RPMI8226 (cell line): ENCODE results near the gene DUOX1.

ENCODE experiments used
- DNase-seq: peaks from one replicate; pipeline ENCODE4 v3.0.0-alpha.2; 2015

Gene DUOX1

DNA sequence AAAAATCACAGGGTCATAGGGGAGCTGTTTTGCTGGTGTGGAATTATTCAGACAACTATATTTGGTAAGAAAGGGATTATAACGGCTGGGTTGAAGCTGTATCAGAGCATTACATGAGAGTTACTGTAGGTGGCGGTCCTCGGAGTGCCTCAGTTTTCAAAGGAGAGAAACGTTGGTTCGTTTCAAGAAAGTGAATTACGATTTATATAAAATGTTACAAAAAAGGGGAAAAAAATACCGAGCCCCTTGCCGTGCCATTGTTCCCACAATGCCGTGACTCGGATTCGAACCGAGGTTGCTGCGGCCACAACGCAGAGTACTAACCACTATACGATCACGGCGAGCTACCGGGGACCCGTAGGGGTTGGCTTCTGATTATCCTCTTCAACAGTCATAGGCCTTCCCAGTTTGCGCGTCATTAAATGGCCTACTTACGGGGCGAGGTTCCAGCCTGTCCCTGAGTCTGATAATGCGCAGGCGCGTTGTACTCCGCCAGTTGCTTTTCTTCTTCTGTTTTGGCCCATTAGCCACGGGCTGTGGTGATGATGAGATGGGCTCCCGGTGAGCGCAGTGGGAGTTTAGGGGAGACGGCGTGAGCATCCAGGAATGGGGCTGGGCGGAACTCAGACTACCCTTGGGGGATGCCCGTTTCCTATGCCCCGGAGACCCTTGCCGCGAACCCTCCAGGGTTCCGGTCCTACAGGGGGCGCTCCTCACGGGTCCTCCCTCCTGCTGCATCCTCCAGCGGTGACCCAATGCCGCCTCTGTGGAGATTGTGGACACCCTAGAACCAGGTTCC lies 68.7 kb downstream of the DUOX1 start:
- peak; percentile 89 for DNase-seq

DNA sequence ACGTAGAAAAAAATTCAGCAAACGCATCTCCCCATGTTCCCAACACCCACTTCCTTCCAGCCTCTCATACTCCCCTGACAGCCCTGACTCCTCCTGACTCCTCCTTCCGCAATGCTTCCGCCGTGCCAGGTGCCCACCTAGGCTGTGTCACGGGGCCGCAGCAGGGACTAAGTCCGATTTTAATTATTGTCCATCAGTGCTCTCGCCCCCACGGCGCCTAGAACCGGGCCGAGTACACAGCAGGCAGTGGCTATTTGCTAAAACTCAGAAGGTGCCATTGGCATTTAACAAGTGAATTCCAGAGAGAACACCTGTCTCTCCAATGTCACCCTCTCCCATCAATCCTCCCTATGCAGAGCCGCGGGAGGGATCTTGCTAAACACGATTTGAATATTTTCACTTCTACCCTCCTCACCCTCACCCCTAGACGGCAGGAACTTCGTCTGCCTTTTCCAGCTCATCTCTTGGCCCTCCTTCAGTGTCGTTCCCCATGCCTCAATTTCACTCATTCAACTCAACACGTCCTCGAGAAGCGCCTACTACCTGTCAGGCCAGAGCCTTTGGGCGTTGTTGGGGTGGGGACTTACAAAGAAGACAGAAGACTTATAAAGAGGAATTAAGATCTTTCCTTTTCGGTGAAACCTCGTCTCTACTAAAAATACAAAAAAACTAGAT lies 69.5 kb downstream of the DUOX1 start:
- peak; percentile 40 for DNase-seq

DNA sequence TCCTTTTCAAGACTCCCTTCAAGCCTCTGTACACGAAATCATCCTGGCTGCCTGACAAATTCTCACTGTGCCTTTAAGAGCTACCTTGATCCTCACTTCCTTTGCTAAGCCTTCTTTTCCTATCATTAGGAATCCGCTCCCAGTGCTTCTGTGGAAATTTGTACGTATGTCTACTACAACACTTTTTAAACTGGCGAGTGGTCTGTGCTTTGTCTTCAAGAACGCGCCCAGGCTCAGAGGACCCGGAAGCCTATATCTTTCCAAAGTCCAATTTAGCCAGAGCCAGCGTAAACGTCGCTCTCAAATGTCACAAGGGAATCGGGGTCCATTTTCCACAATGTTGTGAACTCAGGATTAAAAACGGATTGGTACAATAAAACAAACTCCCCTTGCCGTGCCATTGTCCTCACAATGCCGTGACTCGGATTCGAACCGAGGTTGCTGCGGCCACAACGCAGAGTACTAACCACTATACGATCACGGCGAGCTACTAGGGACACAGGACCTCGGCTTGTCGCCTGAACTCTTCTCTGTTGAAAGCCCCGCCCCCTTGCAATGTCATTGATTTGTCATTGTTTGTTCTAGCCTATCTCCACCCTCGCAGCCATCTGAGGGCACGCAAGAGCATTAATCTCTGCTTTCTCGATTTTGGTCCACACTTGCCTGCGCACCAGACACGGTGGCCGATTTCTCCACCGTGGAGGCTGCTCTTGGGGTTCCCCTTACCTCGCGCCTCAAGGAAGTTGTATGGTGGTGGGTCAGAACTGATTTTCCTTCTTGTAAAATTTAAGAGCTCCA lies 70.4 kb downstream of the DUOX1 start:
- DNase-seq, result peak; percentile 84

DNA sequence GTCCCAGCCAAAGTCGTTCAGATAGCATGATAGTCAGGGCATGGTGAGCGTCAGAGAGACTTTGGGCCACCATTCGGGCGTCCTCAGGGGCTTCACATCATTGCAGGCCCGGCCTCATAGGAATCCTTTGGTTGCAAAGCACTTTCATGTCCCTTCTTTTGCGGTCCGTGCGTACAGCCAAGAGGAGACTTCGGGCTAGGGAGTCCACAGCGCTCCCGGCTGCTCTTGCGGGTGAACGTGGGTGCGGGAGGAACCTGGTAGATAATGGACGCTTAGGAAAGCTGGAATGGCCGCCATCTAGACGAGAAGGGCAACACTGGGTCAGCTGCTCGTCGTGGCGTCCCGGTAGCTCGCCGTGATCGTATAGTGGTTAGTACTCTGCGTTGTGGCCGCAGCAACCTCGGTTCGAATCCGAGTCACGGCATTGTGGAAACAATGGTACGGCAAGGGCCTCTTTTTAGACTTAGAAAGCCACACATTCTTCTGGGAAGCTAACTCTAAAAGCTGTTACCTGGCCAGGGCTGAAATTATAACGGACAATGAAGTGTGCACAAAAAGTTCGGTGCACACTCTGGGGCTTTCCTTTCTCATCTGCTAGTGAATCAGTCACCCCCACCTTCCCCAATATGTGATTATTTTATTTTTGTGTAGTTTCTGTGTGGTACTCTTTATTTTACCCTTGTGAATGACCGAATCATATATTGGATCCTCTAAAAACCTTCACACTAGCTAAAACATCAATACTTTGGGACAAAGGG lies 71.2 kb downstream of the DUOX1 start:
- peak; percentile 77 for DNase-seq

- DNase-seq, result no peak
These were observed 71.7 kb downstream of the DUOX1 start for GRCh38 chr15:45201557-45201859.

- DNase-seq, result no peak
These were observed 72.1 kb downstream of the DUOX1 start for GRCh38 chr15:45201869-45202268.

- no peak for DNase-seq
These were observed 73.4 kb downstream of the DUOX1 start for GRCh38 chr15:45203182-45203581.

GRCh38 chr15:45205192-45205591 lies 75.4 kb downstream of the DUOX1 start:
- peak; percentile 57 for DNase-seq

- DNase-seq, result no peak
These were observed 82.7 kb downstream of the DUOX1 start for GRCh38 chr15:45212493-45212892.
